ENCODE results near the gene NLRP8.

DNA sequence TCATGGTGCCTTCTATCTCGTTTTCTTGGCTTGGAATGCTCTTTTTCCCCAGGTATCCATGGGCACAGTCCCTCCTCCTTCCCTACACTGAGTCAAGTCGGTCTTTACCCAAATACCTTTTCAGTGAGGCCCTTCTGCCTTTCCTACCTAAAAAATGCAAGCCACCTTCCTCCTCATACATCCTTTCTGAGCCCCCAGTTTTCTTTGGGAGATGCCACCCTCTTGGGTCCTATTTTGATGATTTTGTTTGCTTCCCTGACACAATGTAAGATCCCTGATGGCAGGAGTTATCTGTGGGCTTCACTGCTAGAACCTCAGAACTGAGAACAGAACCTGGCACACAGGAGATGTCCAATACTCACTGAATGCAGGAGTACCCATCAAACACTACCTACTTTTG, 37.8 kb upstream of the NLRP8 start:
- TF ChIP-seq, protein P1, sequence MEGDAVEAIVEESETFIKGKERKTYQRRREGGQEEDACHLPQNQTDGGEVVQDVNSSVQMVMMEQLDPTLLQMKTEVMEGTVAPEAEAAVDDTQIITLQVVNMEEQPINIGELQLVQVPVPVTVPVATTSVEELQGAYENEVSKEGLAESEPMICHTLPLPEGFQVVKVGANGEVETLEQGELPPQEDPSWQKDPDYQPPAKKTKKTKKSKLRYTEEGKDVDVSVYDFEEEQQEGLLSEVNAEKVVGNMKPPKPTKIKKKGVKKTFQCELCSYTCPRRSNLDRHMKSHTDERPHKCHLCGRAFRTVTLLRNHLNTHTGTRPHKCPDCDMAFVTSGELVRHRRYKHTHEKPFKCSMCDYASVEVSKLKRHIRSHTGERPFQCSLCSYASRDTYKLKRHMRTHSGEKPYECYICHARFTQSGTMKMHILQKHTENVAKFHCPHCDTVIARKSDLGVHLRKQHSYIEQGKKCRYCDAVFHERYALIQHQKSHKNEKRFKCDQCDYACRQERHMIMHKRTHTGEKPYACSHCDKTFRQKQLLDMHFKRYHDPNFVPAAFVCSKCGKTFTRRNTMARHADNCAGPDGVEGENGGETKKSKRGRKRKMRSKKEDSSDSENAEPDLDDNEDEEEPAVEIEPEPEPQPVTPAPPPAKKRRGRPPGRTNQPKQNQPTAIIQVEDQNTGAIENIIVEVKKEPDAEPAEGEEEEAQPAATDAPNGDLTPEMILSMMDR (conservative IDR thresholded peaks at IDR 0.05; ENCODE audit: low read depth, low read length), result no peak
- TF ChIP-seq EZH2 (IDR thresholded peaks at IDR 0.05; ENCODE audit: borderline replicate concordance, low read depth, low read length, poor library complexity, severe bottlenecking), result no peak
